HG02973 (cell line): Measurements from ENCODE around the gene FAM13A.
"Not testable (repeated sequence)": the region's sequence is repeated elsewhere in the genome, so short reads cannot be mapped to it uniquely, and the experiment has no call there.

Source experiments
- ATAC-seq: cut with Tn5 transposase; IDR thresholded peaks from one replicate; pipeline ENCODE4 v1.9.1; 2021; ENCODE audit warnings: moderate library complexity; ENCODE audit not compliant: unreplicated experiment

Gene FAM13A

DNA sequence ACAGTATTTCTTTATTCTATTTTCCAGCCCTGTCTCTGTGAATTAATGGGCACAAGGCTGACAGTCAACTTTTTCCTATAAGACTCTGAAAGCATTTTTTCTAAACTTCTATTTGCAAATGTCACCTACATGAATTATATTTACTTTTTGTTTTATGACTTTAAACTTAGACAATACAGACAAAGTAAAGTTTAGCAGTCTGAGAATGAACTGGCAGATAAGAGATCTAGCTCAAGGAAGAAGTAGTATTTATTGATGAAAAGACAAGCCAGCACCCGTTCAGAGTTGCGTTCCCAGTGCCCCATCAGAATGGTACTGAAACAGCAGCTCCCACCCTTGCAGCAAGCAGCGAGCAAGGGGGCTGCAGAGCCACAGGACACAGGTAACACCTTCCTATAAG, 148.5 kb downstream of the FAM13A start:
- no peak for ATAC-seq

DNA sequence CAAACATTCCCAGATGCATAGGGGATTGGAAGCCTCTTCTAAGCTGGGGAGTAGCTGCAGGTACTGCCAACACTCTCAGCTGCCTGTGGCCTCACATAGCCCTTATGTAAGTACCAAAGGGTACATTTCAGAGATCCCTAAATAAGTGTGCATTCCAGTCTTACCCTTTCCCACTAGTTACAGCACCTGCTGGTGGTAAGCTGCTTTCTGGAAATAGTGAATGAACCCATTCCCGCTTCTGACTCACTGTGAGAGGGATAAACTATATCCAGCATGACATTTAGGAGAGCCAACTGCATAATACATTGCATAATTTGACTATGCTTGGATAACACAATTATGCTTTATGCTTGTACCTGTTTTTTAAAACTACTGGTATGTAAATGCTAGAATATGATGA, 149.0 kb downstream of the FAM13A start:
- no peak for ATAC-seq

DNA sequence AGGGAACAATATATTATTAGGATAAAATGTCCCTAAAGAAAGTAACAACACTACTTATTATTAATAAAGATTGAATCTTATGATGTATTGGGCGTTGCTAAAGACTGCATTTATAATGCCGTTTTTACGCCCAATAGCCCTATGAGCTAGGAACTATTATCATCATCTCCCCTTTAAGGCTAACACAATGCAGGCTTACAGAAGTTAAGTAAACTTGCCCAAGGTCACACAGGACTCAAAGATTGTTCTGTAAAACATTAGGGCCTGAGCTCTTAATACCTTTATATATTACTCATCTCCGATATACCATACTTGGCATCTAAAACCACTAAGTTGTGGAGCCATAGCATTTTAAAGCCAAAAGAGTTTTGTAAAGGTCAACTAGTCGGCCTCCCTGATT, 149.5 kb downstream of the FAM13A start:
- no peak for ATAC-seq

DNA sequence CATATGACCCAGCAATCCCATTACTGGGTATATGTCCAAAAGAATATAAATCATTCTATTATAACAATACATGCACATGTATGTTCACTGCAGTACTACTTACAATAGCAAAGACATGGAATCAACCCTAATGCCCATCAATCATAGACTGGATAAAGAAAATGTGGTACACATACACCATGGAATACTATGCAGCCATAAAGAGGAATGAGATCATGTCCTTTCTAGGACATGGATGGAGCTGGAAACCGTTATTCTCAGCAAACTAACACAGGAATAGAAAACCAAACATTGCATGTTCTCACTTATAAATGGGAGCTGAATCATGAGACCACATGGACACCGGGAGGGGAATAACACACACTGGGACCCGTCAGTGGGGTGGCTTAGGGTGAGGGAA, 152.7 kb downstream of the FAM13A start:
- ATAC-seq, result not testable (repeated sequence)

DNA sequence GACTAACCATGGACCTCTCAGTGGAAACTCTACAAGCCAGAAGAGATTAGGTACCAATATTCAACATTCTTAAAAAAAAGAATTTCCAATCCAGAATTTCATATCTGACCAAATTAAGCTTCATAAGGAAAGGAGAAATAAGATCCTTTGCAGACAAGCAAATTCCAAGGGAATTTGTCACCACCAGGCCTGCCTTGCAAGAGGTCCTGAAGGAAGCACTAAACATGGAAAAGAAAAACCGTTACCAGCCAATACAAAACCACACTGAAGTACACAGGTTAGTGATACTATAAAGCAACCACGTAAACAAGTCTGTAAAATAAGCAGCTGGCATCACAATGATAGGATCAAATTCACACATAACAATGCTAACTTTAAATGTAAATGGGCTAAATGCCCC, 156.6 kb downstream of the FAM13A start:
- ATAC-seq, result no peak

DNA sequence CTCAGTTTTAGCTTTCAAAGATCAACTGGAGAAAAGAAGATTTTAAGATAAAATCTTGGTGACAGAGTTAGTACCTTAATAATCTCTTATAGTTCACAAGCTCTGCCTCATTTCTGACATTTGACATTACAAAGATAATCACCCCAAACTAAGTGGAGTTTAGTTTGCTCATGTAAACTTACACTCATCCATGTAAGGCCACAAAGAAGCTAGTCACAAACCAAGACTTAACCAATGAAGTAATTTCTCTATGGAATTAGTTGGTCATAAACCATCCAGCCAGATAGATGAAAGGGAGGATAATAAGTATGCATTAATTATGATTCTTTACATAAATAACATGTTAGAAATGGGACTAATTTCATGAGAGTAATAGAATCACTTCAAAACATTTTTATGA, 159.2 kb downstream of the FAM13A start:
- no peak for ATAC-seq

GRCh38 chr4:88897180-88897579, 159.8 kb downstream of the FAM13A start:
- ATAC-seq, result no peak

DNA sequence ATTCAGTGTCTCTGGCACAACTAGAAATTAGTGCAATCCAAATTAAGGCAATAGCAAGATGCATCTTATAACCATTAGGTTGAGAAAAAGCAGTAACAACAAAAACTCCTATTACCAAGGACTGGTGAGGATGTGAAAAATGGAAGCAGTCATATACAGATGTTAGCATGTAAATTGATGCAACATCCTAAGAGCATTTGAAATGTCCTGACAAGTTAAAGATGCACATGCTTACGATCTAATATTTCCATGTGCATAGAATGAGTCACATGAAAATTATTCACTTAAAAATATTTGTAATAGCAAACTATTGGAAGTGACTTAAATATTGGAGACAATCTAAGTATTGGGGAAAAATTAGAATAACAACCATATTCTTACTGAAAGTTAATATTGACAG, 163.0 kb downstream of the FAM13A start:
- no peak for ATAC-seq

- ATAC-seq, result no peak
Measured at GRCh38 chr4:88892646-88893045, 164.3 kb downstream of the FAM13A start.

- ATAC-seq, result no peak
Measured at GRCh38 chr4:88891636-88892035, 165.3 kb downstream of the FAM13A start.

- ATAC-seq, result not testable (repeated sequence)
Measured at GRCh38 chr4:88887409-88887808, 169.6 kb downstream of the FAM13A start.

DNA sequence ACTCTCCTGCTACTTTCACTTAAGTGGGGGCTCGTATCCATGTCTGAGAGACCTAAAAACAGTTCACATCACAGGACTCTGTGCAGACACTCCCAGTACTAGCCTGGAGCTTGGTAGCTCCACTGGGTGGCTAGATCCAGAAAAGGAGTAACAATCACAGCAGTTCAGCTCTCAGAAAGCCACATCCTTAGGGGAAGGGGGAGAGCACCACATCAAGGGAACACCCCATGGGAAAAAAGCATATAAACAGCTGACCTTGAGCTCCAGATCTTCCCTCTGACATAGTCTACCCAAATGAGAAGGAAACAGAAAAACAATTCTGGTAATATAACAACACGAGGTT, 175.8 kb downstream of the FAM13A start:
- no peak for ATAC-seq

GRCh38 chr4:88880501-88881226, 176.3 kb downstream of the FAM13A start:
- no peak for ATAC-seq

DNA sequence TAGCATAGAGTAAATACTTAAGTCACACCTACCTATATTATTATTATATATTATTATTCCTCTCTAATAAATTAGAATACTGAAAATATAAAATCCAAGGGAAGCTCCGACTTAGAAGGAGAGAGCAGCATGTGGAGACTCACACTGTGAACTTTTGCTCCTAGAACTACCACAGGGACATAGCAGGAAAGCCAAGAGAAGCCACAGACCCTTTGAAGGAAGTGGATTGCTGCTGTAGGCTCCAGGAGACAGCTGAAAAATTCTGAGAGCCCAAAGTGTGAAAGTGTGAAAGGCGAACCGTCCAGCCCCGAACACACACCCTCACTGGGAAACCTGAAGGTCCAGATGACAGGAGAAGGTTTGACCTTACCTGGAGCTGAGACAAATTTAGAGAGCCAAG, 177.0 kb downstream of the FAM13A start:
- ATAC-seq, result no peak

DNA sequence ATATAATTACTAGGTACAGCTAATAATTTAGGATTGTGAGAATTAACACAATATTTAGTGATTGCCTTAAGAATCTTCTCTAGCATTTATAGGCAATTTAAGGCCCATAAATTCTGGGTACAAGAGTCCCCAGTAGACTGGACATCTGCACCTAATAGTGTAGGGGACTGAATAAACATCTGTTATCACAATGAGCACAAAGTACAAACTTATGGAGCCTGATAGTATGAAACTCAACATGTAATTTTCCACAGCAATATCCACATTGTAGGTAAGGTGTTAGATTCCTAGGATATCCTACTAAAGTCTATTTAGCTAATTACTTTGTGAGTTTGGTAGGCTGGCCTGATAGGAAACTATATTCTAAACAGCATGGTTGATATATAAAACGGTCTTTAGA, 178.3 kb downstream of the FAM13A start:
- ATAC-seq, result no peak

GRCh38 chr4:88870428-88870827, 186.6 kb downstream of the FAM13A start:
- ATAC-seq, result no peak

DNA sequence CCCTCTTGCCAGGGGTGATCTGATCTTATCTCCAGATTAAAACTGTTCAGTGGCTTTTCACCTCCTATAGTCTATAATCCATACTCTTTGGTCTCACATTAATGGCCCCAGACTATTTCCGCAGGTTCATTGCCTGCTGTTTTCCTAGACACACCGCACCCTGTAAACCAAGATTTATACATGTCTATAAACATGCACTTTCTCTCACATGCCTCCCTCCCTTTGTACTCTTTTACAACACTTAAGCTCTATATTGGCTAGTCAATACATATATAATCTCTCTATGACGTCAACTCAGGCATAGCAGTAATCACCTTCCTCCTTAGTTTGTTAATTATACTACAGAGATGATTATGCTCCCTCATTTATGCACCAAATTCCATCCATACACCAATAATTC, 188.5 kb downstream of the FAM13A start:
- no peak for ATAC-seq

- no peak for ATAC-seq
Measured at GRCh38 chr4:88866862-88867550, 190.0 kb downstream of the FAM13A start.

GRCh38 chr4:88865466-88865865, 191.5 kb downstream of the FAM13A start:
- ATAC-seq, result no peak

DNA sequence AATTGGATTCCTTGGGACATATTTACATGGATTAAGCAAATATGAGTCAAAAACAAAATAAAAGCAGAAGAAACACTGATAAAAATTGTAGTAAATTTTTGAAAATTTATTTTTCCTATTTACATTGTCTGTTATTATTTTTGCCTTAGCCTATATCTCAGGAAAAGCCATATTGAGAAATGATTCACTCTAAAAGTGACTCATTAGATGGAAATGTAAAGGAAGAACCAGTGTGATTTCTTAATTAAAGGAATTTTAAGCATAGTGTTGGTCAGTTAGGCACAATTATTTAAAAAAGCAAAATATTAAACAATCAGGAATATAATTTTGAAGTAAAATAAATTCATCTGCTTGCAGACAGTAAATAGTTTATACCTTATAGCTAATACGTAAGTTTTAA, 191.9 kb downstream of the FAM13A start:
- no peak for ATAC-seq

DNA sequence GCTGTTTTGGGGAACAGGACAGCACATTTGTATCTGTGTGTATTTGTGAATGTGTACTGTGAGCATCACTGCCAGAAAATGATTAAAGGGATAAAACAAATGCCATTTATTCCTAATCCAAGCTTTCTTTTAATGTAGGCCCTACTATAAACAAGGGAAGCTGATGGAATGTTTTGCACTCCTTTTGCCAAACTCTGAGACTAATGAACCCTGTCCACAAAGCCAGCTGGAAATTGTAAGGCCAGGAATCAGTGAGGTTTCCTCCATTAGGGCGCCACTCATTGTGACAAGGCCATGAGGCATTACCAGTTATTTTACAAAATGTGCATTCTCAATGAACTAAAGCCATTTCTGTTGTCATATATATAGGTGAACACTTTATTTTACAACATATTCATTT, 196.4 kb downstream of the FAM13A start:
- ATAC-seq, result no peak

GRCh38 chr4:88859191-88859812, 197.7 kb downstream of the FAM13A start:
- ATAC-seq, result peak; percentile 18
